GM18511 (cell line): ENCODE results near the gene CARD19.
"Not testable (repeated sequence)": the region's sequence is repeated elsewhere in the genome, so short reads cannot be mapped to it uniquely, and the experiment has no call there.

ENCODE experiments used
- ATAC-seq: cut with Tn5 transposase; IDR thresholded peaks from one replicate; pipeline ENCODE4 v1.9.1; 2021; ENCODE audit warnings: mild to moderate bottlenecking, moderate library complexity; ENCODE audit not compliant: unreplicated experiment

The CARD19 gene

GRCh38 chr9:93129691-93130500 lies 33.9 kb downstream of the CARD19 start:
- ATAC-seq, result no peak

GRCh38 chr9:93130861-93131481 lies 35.0 kb downstream of the CARD19 start:
- ATAC-seq, result no peak

- ATAC-seq, result no peak
Observed at GRCh38 chr9:93131599-93132286, 35.7 kb downstream of the CARD19 start.

- ATAC-seq, result no peak
Observed at GRCh38 chr9:93132287-93132927, 36.4 kb downstream of the CARD19 start.

GRCh38 chr9:93132946-93133680 lies 37.1 kb downstream of the CARD19 start:
- no peak for ATAC-seq

- peak; percentile 52 for ATAC-seq
Observed at GRCh38 chr9:93133681-93134014, 37.6 kb downstream of the CARD19 start.

GRCh38 chr9:93134015-93134739 lies 38.2 kb downstream of the CARD19 start, which contains the start of gene NINJ1:
Gene NINJ1 (minus strand): TSS chr9:93134251. CDS start chr9:93134217, 34 bp downstream.
- peak; percentile 82 for ATAC-seq

GRCh38 chr9:93134740-93135444 lies 38.9 kb downstream of the CARD19 start:
- no peak for ATAC-seq

GRCh38 chr9:93136011-93136440 lies 40.0 kb downstream of the CARD19 start:
- no peak for ATAC-seq

- no peak for ATAC-seq
Observed at GRCh38 chr9:93137362-93137761, 41.3 kb downstream of the CARD19 start.

GRCh38 chr9:93138171-93138764 lies 42.3 kb downstream of the CARD19 start:
- no peak for ATAC-seq

- ATAC-seq, result no peak
Observed at GRCh38 chr9:93139365-93140182, 43.6 kb downstream of the CARD19 start.

- no peak for ATAC-seq
Observed at GRCh38 chr9:93141771-93142483, 45.9 kb downstream of the CARD19 start.

- no peak for ATAC-seq
Observed at GRCh38 chr9:93143830-93144530, 48.0 kb downstream of the CARD19 start.

GRCh38 chr9:93146696-93147095 lies 50.7 kb downstream of the CARD19 start:
- not testable (repeated sequence) for ATAC-seq

- no peak for ATAC-seq
Observed at GRCh38 chr9:93147632-93148031, 51.6 kb downstream of the CARD19 start.

GRCh38 chr9:93148721-93149120 lies 52.7 kb downstream of the CARD19 start:
- no peak for ATAC-seq
